Amniotic epithelial cell (primary cell): ENCODE data around the gene AZGP1.
"Not testable (repeated sequence)": the region's sequence is repeated elsewhere in the genome, so short reads cannot be mapped to it uniquely, and the experiment has no call there.

Experiments
- DNase-seq: peaks from one replicate; pipeline ENCODE4 v3.0.0-alpha.2; 2010; ENCODE audit warnings: low read depth

AZGP1 gene

GRCh38 chr7:99997545-99998137 lies 21.8 kb upstream of the AZGP1 start:
- peak; percentile 31 for DNase-seq

GRCh38 chr7:99996755-99997544 lies 21.1 kb upstream of the AZGP1 start:
- no peak for DNase-seq

GRCh38 chr7:99994819-99995218 lies 19.0 kb upstream of the AZGP1 start:
- no peak for DNase-seq

- DNase-seq: no peak
Measured at GRCh38 chr7:99992330-99993038, 16.7 kb upstream of the AZGP1 start.

GRCh38 chr7:99991543-99991942 lies 15.7 kb upstream of the AZGP1 start:
- DNase-seq: not testable (repeated sequence)

GRCh38 chr7:99990460-99990852 lies 14.6 kb upstream of the AZGP1 start:
- DNase-seq: no peak

GRCh38 chr7:99987846-99988245 lies 12.0 kb upstream of the AZGP1 start:
- no peak for DNase-seq

GRCh38 chr7:99987306-99987705 lies 11.5 kb upstream of the AZGP1 start:
- DNase-seq: not testable (repeated sequence)

- no peak for DNase-seq
Measured at GRCh38 chr7:99984593-99984992, 8.8 kb upstream of the AZGP1 start.

GRCh38 chr7:99981066-99981465 lies 5.2 kb upstream of the AZGP1 start:
- DNase-seq: not testable (repeated sequence)

- DNase-seq: not testable (repeated sequence)
Measured at GRCh38 chr7:99980448-99980872, 4.6 kb upstream of the AZGP1 start.

- not testable (repeated sequence) for DNase-seq
Measured at GRCh38 chr7:99979814-99980225, 4.0 kb upstream of the AZGP1 start.

- no peak for DNase-seq
Measured at GRCh38 chr7:99976626-99977025, 795 bp upstream of the AZGP1 start.

- DNase-seq: no peak
Measured at GRCh38 chr7:99974681-99975080, 1.1 kb downstream of the AZGP1 start.

- not testable (repeated sequence) for DNase-seq
Measured at GRCh38 chr7:99973817-99974216, 2.0 kb downstream of the AZGP1 start.

- no peak for DNase-seq
Measured at GRCh38 chr7:99971242-99971641, 4.6 kb downstream of the AZGP1 start.

- not testable (repeated sequence) for DNase-seq
Measured at GRCh38 chr7:99969813-99970212, 6.0 kb downstream of the AZGP1 start.

GRCh38 chr7:99969298-99969697 lies 6.5 kb downstream of the AZGP1 start:
- DNase-seq: no peak

GRCh38 chr7:99958564-99959227 lies 17.1 kb downstream of the AZGP1 start:
- DNase-seq: no peak

- DNase-seq: no peak
Measured at GRCh38 chr7:99955247-99955646, 20.6 kb downstream of the AZGP1 start.

GRCh38 chr7:99954643-99955042 lies 21.2 kb downstream of the AZGP1 start:
- not testable (repeated sequence) for DNase-seq

GRCh38 chr7:99953649-99954048 lies 22.2 kb downstream of the AZGP1 start:
- DNase-seq: peak; percentile 52
